Osteoblast (primary cell): ENCODE results near the gene JHY. TPM values are rescaled to one million over a fixed set of nuclear protein-coding genes. Genes with fewer than 3 reads are reported as not detected.
A peak's percentile ranks its signal among the peaks of the same experiment; 100 is the strongest.

Experiments used
- DNase-seq: peaks from one replicate; pipeline ENCODE4 v3.0.0; 2011; ENCODE audit warnings: low spot score, mixed read lengths; ENCODE audit not compliant: insufficient read length; ENCODE audit errors: missing footprints
- H2AFZ ChIP-seq: 2 replicates; pipeline ENCODE4 v1.6.0; 2011; ENCODE audit warnings: mild to moderate bottlenecking, low read length
- H3K27ac ChIP-seq: 2 replicates; pipeline ENCODE4 v1.5.1; 2011; ENCODE audit warnings: mild to moderate bottlenecking, low read depth, low read length, moderate library complexity
- H3K27me3 ChIP-seq: 2 replicates; pipeline ENCODE4 v1.6.0; 2012; ENCODE audit warnings: mild to moderate bottlenecking, control low read depth, inconsistent platforms, low read length, moderate library complexity; ENCODE audit not compliant: insufficient read depth
- H3K36me3 ChIP-seq: 2 replicates; pipeline ENCODE4 v1.5.1; 2011; ENCODE audit warnings: mild to moderate bottlenecking, low read length, control low read depth, moderate library complexity; ENCODE audit not compliant: insufficient read depth
- H3K4me1 ChIP-seq: 2 replicates; pipeline ENCODE4 v1.5.1; 2011; ENCODE audit warnings: mild to moderate bottlenecking, low read length, control low read depth, moderate library complexity; ENCODE audit not compliant: insufficient read depth
- H3K4me2 ChIP-seq: 2 replicates; pipeline ENCODE4 v1.6.0; 2011; ENCODE audit warnings: mild to moderate bottlenecking, low read length; ENCODE audit not compliant: insufficient read depth
- H3K4me3 ChIP-seq: fragments of 200-600 bp; sonication (generic); 3 replicates; pipeline ENCODE4 v1.5.1; 2012; ENCODE audit warnings: mild to moderate bottlenecking, low read length, inconsistent platforms; ENCODE audit not compliant: insufficient read depth
- H3K79me2 ChIP-seq: 2 replicates; pipeline ENCODE4 v1.6.0; 2012; ENCODE audit warnings: mild to moderate bottlenecking, low read length, control low read depth, inconsistent platforms; ENCODE audit not compliant: insufficient read depth
- H3K9me3 ChIP-seq: 2 replicates; pipeline ENCODE4 v1.5.1; 2011; ENCODE audit warnings: low read depth, low read length, control low read depth
- H4K20me1 ChIP-seq: 2 replicates; pipeline ENCODE4 v1.6.0; 2012; ENCODE audit warnings: mild to moderate bottlenecking, low read length, control low read depth; ENCODE audit not compliant: insufficient read depth
- total RNA-seq: library from RNA; depleted of rRNA; stranded (reverse); fragments of >200 nt; gene quantifications from 2 replicates; pipeline ENCODE4 v1.2.3, GENCODE V29; 2012
- TF ChIP-seq, protein P1 (sequence below): IDR thresholded peaks from 2 replicates; pipeline ENCODE4 v1.5.1; 2011; ENCODE audit warnings: mild to moderate bottlenecking, low read depth, low read length, moderate library complexity; ENCODE audit errors: extremely low read depth

The JHY gene
- total RNA-seq, 1 donor: 12.7 TPM

DNA sequence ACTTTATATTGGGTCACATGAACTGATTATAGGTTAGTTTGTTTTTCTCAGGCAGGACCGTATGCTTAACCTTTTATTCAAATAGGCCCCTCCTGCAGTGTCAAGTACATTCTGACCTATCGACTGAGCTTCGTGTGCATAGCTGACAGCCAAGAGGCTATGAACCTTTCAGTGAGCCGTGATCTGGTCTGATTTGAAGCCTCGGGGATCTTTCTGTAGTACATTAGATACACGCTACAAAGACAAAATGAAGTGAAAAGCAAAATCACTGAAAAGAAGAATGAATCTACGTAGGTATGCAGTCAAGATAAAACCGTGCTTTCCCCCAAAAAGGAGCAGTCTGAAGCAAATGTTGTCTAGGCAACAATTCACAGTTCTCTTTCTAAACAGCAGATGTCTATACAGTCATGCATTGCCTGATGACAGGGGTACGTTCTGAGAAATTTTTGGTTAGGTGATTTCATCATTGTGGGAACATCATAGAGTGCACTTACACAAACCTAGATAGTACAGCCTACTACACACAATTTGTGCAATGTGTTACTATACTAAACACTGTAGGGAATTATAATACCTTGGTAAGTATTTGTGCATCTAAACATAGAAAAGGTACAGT, 18.1 kb downstream of the JHY start:
- Histone ChIP-seq H3K9me3 (no peaks in the 10 kb centered on the region), H3K36me3 (no peaks in the 10 kb centered on the region), H3K27me3 (no peaks in the 10 kb centered on the region), H3K4me2 (no peak overlapping the region), H4K20me1 (peaks cover 2% of the 10 kb centered on the region), H3K79me2 (no peaks in the 10 kb centered on the region), H3K4me3 (no peak overlapping the region), H3K4me1 (no peaks in the 10 kb centered on the region), H3K27ac (no peak overlapping the region), H2AFZ (no peak overlapping the region)
- TF ChIP-seq, protein P1, sequence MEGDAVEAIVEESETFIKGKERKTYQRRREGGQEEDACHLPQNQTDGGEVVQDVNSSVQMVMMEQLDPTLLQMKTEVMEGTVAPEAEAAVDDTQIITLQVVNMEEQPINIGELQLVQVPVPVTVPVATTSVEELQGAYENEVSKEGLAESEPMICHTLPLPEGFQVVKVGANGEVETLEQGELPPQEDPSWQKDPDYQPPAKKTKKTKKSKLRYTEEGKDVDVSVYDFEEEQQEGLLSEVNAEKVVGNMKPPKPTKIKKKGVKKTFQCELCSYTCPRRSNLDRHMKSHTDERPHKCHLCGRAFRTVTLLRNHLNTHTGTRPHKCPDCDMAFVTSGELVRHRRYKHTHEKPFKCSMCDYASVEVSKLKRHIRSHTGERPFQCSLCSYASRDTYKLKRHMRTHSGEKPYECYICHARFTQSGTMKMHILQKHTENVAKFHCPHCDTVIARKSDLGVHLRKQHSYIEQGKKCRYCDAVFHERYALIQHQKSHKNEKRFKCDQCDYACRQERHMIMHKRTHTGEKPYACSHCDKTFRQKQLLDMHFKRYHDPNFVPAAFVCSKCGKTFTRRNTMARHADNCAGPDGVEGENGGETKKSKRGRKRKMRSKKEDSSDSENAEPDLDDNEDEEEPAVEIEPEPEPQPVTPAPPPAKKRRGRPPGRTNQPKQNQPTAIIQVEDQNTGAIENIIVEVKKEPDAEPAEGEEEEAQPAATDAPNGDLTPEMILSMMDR: no peak
- no peak for DNase-seq

DNA sequence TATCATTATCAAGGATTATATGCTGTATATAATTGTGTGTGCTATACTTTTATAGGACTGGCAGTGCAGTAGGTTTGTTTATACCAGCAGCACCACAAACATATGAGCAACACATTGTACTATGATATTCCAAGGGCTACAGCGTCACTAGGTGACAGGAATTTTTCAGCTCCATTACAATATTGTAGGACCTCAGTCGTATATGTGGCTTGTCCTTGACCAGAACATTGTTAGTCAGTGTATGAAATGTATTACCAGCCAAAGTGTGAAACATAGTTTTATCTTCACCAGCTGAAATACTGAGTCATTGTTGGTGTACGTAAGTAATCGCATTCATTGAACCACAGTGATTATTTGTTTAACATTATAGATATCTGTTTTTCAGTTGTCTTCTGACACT, 20.4 kb downstream of the JHY start:
- H3K4me1 ChIP-seq: no peaks in the 10 kb centered on the region
- peaks cover 2% of the 10 kb centered on the region for H4K20me1 ChIP-seq
- no peak overlapping the region for H3K27ac ChIP-seq
- no peak overlapping the region for H3K4me3 ChIP-seq
- TF ChIP-seq, protein P1: no peak
- H3K79me2 ChIP-seq: no peaks in the 10 kb centered on the region
- H3K4me2 ChIP-seq: no peak overlapping the region
- DNase-seq: no peak
- H3K27me3 ChIP-seq: no peaks in the 10 kb centered on the region
- no peaks in the 10 kb centered on the region for H3K9me3 ChIP-seq
- H3K36me3 ChIP-seq: no peaks in the 10 kb centered on the region
- H2AFZ ChIP-seq: no peak overlapping the region

DNA sequence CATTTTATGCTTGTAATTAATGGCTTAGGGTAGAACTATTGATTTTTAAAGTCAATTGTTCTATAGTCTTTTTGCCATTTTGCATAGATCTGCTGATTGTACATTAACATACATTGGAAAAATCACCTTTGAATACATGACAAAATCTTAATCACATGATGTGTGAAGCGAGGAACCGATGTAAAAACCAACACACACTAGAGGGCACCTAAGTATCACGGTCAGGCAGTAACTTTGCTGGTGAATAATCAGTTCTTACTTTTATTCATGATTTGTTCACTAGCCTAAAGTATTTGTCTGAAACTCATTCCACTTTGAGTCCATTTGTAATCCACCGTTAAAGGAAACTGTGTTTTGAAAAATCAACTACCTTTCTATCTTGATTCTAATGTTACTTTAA, 28.2 kb downstream of the JHY start:
- no peak overlapping the region for H3K4me2 ChIP-seq
- TF ChIP-seq, protein P1: peak; percentile 42
- H3K79me2 ChIP-seq: no peaks in the 10 kb centered on the region
- H3K4me3 ChIP-seq: no peak overlapping the region
- no peaks in the 10 kb centered on the region for H3K27me3 ChIP-seq
- H3K27ac ChIP-seq: no peak overlapping the region
- DNase-seq: no peak
- no peak overlapping the region for H2AFZ ChIP-seq
- H3K4me1 ChIP-seq: no peaks in the 10 kb centered on the region
- no peaks in the 10 kb centered on the region for H3K9me3 ChIP-seq
- no peaks in the 10 kb centered on the region for H4K20me1 ChIP-seq
- no peaks in the 10 kb centered on the region for H3K36me3 ChIP-seq

DNA sequence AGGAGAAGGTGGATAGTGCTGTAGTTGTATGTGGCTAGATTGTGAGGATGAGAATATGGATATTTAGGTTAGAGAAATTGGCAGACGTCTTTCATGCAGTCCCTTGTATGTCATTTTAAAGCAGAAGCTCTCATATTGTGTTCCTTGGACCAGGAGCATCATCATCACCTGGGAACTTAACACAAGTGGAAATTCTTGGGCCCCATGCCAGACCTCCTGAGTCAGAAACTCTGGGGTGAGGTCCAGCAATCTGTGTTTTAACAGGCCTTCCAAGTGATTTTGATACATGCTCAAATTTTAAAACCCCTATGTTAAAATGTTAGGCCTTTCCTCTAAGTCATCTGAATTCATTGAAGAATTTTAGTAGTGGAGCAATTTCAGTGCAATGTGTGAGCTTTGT, 34.8 kb downstream of the JHY start:
- H3K36me3 ChIP-seq: no peaks in the 10 kb centered on the region
- H3K79me2 ChIP-seq: no peaks in the 10 kb centered on the region
- no peaks in the 10 kb centered on the region for H3K27me3 ChIP-seq
- DNase-seq: no peak
- H3K4me3 ChIP-seq: no peak overlapping the region
- no peaks in the 10 kb centered on the region for H4K20me1 ChIP-seq
- TF ChIP-seq, protein P1: no peak
- H2AFZ ChIP-seq: no peak overlapping the region
- H3K4me2 ChIP-seq: no peak overlapping the region
- no peak overlapping the region for H3K27ac ChIP-seq
- H3K9me3 ChIP-seq: no peaks in the 10 kb centered on the region
- no peaks in the 10 kb centered on the region for H3K4me1 ChIP-seq
